ENCODE data around the gene TRPM1. TPM values are rescaled to one million over a fixed set of nuclear protein-coding genes. Genes with fewer than 3 reads are reported as not detected.

The TRPM1 gene
- total RNA-seq, 2 donors from 2014 or later: not detected

GRCh38 chr15:31067890-31068603, 33.5 kb downstream of the TRPM1 start:
- H3K4me3 Mint-ChIP-seq: no peak overlapping the region
- no peak for DNase-seq (ENCODE audit: low spot score)
- no peaks in the 10 kb centered on the region for H3K4me1 Mint-ChIP-seq (ENCODE audit: low read depth in 2 of 2)
- H3K27me3 Mint-ChIP-seq: peaks cover 0 to 7% of the 10 kb centered on the region in 2 donors
- no peak for ATAC-seq
- H3K9me3 Mint-ChIP-seq: no peaks in the 10 kb centered on the region
- no peak overlapping the region for H3K27ac Mint-ChIP-seq
- H3K36me3 Mint-ChIP-seq: no peaks in the 10 kb centered on the region

GRCh38 chr15:31065824-31066223, 35.7 kb downstream of the TRPM1 start:
- no peaks in the 10 kb centered on the region for H3K4me1 Mint-ChIP-seq (ENCODE audit: low read depth in 2 of 2)
- H3K27ac Mint-ChIP-seq: no peak overlapping the region
- no peaks in the 10 kb centered on the region for H3K36me3 Mint-ChIP-seq
- ATAC-seq: no peak
- no peaks in the 10 kb centered on the region for H3K27me3 Mint-ChIP-seq
- no peaks in the 10 kb centered on the region for H3K9me3 Mint-ChIP-seq
- no peak overlapping the region for H3K4me3 Mint-ChIP-seq
- DNase-seq (ENCODE audit: low spot score): no peak

- DNase-seq (ENCODE audit: low spot score) (no peak), ATAC-seq (no peak)
- H3K36me3 Mint-ChIP-seq: no peaks in the 10 kb centered on the region
- no peaks in the 10 kb centered on the region for H3K9me3 Mint-ChIP-seq
- H3K27me3 Mint-ChIP-seq: peaks cover 2 to 8% of the 10 kb centered on the region in 2 donors
- H3K27ac Mint-ChIP-seq: no peak overlapping the region
- H3K4me1 Mint-ChIP-seq (ENCODE audit: low read depth in 2 of 2): peaks cover 0 to 5% of the 10 kb centered on the region in 2 donors
- H3K4me3 Mint-ChIP-seq: no peak overlapping the region
Measured at GRCh38 chr15:31062911-31063310, 38.6 kb downstream of the TRPM1 start.

- no peak overlapping the region for H3K4me3 Mint-ChIP-seq
- peaks cover 2 to 8% of the 10 kb centered on the region in 2 donors for H3K27me3 Mint-ChIP-seq
- H3K27ac Mint-ChIP-seq: no peak overlapping the region
- DNase-seq (ENCODE audit: low spot score): no peak
- peaks cover 0 to 5% of the 10 kb centered on the region in 2 donors for H3K4me1 Mint-ChIP-seq (ENCODE audit: low read depth in 2 of 2)
- no peaks in the 10 kb centered on the region for H3K36me3 Mint-ChIP-seq
- ATAC-seq: no peak
- no peaks in the 10 kb centered on the region for H3K9me3 Mint-ChIP-seq
Measured at GRCh38 chr15:31062310-31062847, 39.1 kb downstream of the TRPM1 start.

- DNase-seq (ENCODE audit: low spot score): no peak
Measured at GRCh38 chr15:31060429-31061140, 40.9 kb downstream of the TRPM1 start.

GRCh38 chr15:31058236-31058962, 43.1 kb downstream of the TRPM1 start:
- Mint-ChIP-seq H3K27ac (no peak overlapping the region), H3K36me3 (no peaks in the 10 kb centered on the region), H3K4me3 (no peak overlapping the region), H3K4me1 (ENCODE audit: low read depth in 2 of 2) (peaks cover 0 to 5% of the 10 kb centered on the region in 2 donors), H3K27me3 (peaks cover 2 to 14% of the 10 kb centered on the region in 2 donors), H3K9me3 (no peaks in the 10 kb centered on the region)
- ATAC-seq (no peak), DNase-seq (ENCODE audit: low spot score) (no peak)

More at GRCh38 chr15:31060429-31061140, 40.9 kb downstream of the TRPM1 start:
- Mint-ChIP-seq H3K27ac (no peak overlapping the region), H3K36me3 (no peaks in the 10 kb centered on the region), H3K4me3 (no peak overlapping the region), H3K4me1 (ENCODE audit: low read depth in 2 of 2) (peaks cover 0 to 5% of the 10 kb centered on the region in 2 donors), H3K9me3 (no peaks in the 10 kb centered on the region), H3K27me3 (peaks cover 2 to 14% of the 10 kb centered on the region in 2 donors)
- ATAC-seq: no peak

GRCh38 chr15:31051496-31052080, 49.9 kb downstream of the TRPM1 start:
- no peak overlapping the region for H3K27ac Mint-ChIP-seq
- DNase-seq (ENCODE audit: low spot score): no peak
- no peaks in the 10 kb centered on the region for H3K9me3 Mint-ChIP-seq
- no peak overlapping the region for H3K4me3 Mint-ChIP-seq
- ATAC-seq: peak in 1 of 2 donors; percentile 28
- H3K36me3 Mint-ChIP-seq: no peaks in the 10 kb centered on the region
- peaks cover 0 to under 1% of the 10 kb centered on the region in 2 donors for H3K27me3 Mint-ChIP-seq
- H3K4me1 Mint-ChIP-seq (ENCODE audit: low read depth in 2 of 2): peaks cover 15 to 16% of the 10 kb centered on the region in 2 donors

GRCh38 chr15:31050953-31051352, 50.6 kb downstream of the TRPM1 start:
- H3K9me3 Mint-ChIP-seq: no peaks in the 10 kb centered on the region
- ATAC-seq (no peak), DNase-seq (ENCODE audit: low spot score) (no peak)
- peaks cover 15 to 17% of the 10 kb centered on the region in 2 donors for H3K4me1 Mint-ChIP-seq (ENCODE audit: low read depth in 2 of 2)
- H3K36me3 Mint-ChIP-seq: no peaks in the 10 kb centered on the region
- H3K27me3 Mint-ChIP-seq: no peaks in the 10 kb centered on the region
- H3K27ac Mint-ChIP-seq: no peak overlapping the region
- H3K4me3 Mint-ChIP-seq: no peak overlapping the region

- peak overlapping the region in 1 of 2 donors; percentile 3 for H3K27ac Mint-ChIP-seq
- peak overlapping the region; percentile 13 for H3K4me3 Mint-ChIP-seq
- no peaks in the 10 kb centered on the region for H3K9me3 Mint-ChIP-seq
- H3K27me3 Mint-ChIP-seq: no peaks in the 10 kb centered on the region
- DNase-seq (ENCODE audit: low spot score) (no peak), ATAC-seq (no peak)
- no peaks in the 10 kb centered on the region for H3K36me3 Mint-ChIP-seq
- peaks cover 15 to 17% of the 10 kb centered on the region in 2 donors for H3K4me1 Mint-ChIP-seq (ENCODE audit: low read depth in 2 of 2)
Measured at GRCh38 chr15:31049682-31050615, 51.6 kb downstream of the TRPM1 start.

- no peak overlapping the region for H3K27ac Mint-ChIP-seq
- no peak for DNase-seq (ENCODE audit: low spot score)
- no peaks in the 10 kb centered on the region for H3K9me3 Mint-ChIP-seq
- peaks cover 15 to 17% of the 10 kb centered on the region in 2 donors for H3K4me1 Mint-ChIP-seq (ENCODE audit: low read depth in 2 of 2)
- H3K36me3 Mint-ChIP-seq: no peaks in the 10 kb centered on the region
- peaks cover 0 to 3% of the 10 kb centered on the region in 2 donors for H3K27me3 Mint-ChIP-seq
- H3K4me3 Mint-ChIP-seq: no peak overlapping the region
- ATAC-seq: no peak
Measured at GRCh38 chr15:31049111-31049510, 52.4 kb downstream of the TRPM1 start.

GRCh38 chr15:31047437-31047836, 54.1 kb downstream of the TRPM1 start:
- peaks cover 15 to 17% of the 10 kb centered on the region in 2 donors for H3K4me1 Mint-ChIP-seq (ENCODE audit: low read depth in 2 of 2)
- H3K9me3 Mint-ChIP-seq: no peaks in the 10 kb centered on the region
- peaks cover 0 to 8% of the 10 kb centered on the region in 2 donors for H3K27me3 Mint-ChIP-seq
- ATAC-seq (no peak), DNase-seq (ENCODE audit: low spot score) (no peak)
- H3K4me3 Mint-ChIP-seq: no peak overlapping the region
- H3K27ac Mint-ChIP-seq: no peak overlapping the region
- H3K36me3 Mint-ChIP-seq: no peaks in the 10 kb centered on the region

- Mint-ChIP-seq H3K4me3 (no peak overlapping the region), H3K9me3 (no peaks in the 10 kb centered on the region), H3K27me3 (peaks cover 3 to 13% of the 10 kb centered on the region in 2 donors), H3K36me3 (no peaks in the 10 kb centered on the region), H3K4me1 (ENCODE audit: low read depth in 2 of 2) (peaks cover 15 to 16% of the 10 kb centered on the region in 2 donors), H3K27ac (no peak overlapping the region)
- peak in 1 of 2 donors; percentile 36 for ATAC-seq
- DNase-seq (ENCODE audit: low spot score): no peak
Measured at GRCh38 chr15:31046759-31047359, 54.7 kb downstream of the TRPM1 start.
